OCI-LY3 (cell line): Measurements from ENCODE around the gene BTBD9.

Source experiments
- EZH2phosphoT487 ChIP-seq: fragments of 200-600 bp; shearing (Covaris generic); IDR thresholded peaks from 2 replicates; pipeline ENCODE4 v1.6.1; 2018; ENCODE audit warnings: antibody characterized with exemption, mixed run types, low read depth
- TF ChIP-seq, protein P1 (sequence below): fragments of 200-600, 300-600 bp; sonication (generic); IDR thresholded peaks from 2 replicates; pipeline ENCODE4 v1.5.1; 2014; ENCODE audit warnings: antibody characterized with exemption, low read length, low read depth

DNA sequence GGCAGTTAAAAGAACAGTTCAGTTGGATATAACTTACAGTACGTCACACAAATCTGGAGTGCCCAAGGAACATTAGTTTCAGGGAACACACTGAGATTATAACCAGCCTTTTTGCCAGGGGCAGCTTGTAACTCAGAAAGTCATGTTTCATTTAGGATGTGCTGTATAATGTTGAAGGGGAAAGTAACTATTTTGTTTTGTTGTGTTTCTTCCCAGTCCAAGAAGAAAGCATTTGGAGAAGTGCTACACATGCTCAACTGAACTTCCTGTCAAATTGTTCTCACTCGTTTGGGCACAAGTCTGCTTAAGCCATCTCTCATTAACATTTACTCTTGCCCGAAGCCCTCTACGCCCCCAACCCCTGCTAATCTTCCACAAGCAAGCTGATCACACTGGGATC lies 157.9 kb downstream of the BTBD9 start:
- TF ChIP-seq, protein P1, sequence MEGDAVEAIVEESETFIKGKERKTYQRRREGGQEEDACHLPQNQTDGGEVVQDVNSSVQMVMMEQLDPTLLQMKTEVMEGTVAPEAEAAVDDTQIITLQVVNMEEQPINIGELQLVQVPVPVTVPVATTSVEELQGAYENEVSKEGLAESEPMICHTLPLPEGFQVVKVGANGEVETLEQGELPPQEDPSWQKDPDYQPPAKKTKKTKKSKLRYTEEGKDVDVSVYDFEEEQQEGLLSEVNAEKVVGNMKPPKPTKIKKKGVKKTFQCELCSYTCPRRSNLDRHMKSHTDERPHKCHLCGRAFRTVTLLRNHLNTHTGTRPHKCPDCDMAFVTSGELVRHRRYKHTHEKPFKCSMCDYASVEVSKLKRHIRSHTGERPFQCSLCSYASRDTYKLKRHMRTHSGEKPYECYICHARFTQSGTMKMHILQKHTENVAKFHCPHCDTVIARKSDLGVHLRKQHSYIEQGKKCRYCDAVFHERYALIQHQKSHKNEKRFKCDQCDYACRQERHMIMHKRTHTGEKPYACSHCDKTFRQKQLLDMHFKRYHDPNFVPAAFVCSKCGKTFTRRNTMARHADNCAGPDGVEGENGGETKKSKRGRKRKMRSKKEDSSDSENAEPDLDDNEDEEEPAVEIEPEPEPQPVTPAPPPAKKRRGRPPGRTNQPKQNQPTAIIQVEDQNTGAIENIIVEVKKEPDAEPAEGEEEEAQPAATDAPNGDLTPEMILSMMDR = no peak
- no peak for TF ChIP-seq EZH2phosphoT487
